ENCODE measurements around the gene TM7SF2.
A peak's percentile ranks its signal among the peaks of the same experiment; 100 is the strongest.

Gene TM7SF2

DNA sequence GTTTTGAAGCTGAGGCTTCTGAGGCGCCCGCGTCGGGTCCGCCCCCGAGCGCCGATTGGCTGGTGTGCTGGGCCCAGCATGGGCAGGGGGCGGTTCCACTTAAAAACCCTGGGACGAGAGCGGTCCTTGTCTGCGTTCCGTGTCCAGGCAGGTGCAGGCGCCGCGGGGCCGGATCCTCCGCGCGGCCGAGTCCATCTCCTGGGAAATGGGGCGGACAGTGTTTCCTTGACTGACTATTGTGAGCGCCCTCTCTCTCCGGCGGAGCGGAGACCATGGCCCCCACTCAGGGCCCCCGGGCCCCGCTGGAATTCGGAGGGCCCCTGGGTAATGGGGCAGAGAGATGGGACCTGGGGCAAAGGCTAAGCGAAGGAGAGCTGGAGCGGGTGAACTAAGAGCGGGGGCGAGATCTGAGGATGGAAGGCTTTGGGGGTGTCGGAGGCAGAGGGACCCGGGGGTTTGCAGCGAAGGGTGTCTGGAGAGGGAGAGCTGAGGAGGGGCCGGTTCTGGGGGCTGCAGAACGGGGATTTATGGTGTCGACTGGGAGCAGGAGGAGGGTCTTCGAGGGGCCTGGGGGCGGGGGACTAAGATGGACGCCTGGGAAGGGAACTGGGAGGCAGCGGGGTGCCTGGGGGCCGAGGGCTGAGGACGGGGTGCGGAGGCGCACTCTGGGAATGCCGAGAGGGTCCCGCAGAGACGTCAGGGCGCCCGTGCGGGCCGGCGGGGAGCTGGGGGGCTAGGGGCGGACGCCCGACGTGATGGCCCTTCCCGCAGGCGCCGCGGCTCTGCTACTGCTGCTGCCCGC is at the start of gene TM7SF2:
TM7SF2 (plus strand) TSS at position 129 of the 802 bp plus-strand sequence; CDS start at position 273, 144 bp downstream.
- intact Hi-C loops (cut with DNase I), result loop anchor here (10.0 kb wide), 1 partner anchor 187 kb away; the partner anchor contains the start of gene PPP2R5B
- DNase-seq, result peak; percentile 95 to 99 (median 98)

- intact Hi-C loops (cut with DNase I), result no loop called here
- DNase-seq, result no peak
Measured at GRCh38 chr11:65063532-65063931, 48.1 kb upstream of the TM7SF2 start.

GRCh38 chr11:65064847-65065240 is 46.8 kb upstream of the TM7SF2 start:
- intact Hi-C loops (cut with DNase I), result no loop called here
- DNase-seq, result no peak

- DNase-seq, result no peak
- intact Hi-C loops (cut with DNase I), result no loop called here
Measured at GRCh38 chr11:65065851-65066250, 45.8 kb upstream of the TM7SF2 start.

DNA sequence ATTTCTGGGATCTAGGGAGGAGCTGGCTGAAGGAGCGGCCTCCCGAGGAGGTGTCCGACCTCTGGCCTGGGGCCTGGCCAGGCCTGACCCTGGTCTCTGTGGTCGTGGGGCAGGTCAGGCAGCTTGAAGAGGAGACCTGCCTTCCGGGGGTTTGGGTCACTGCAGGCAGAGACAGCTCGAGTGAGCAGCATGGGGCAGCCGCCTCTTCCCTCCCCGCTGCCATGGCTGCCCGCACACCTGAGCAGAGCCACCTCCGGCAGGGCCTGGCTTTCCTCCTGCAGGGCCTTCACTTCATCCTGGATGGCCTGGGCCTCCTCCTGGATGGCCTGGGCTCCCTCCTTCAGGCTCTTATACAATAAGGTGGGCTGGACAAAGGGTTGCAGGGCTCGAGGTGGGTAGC is 45.4 kb upstream of the TM7SF2 start:
- no peak for DNase-seq

DNA sequence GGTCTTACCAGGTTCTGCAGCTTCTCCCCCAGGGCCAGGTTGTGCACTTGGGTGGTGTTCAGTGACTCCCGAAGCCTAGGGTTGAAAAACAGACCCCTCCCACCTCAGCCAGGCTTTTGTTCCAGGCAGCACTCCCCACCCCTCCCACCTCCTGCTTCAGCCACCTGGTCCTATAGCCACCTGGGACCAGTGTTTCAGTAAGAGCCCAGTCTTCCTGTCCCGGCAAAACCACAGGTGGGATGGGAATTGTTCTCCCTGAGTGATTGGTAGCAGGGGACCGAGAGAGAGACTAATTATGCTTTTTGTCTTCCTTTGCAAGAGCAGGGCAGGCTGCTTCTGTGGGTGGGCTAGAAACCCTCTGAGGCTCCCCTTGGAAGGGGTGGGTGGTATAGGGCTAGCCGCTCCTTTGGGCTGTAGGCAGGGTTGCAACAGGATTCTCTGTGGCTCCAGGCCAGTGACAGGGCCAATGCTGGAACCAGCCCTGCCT is 44.8 kb upstream of the TM7SF2 start:
- intact Hi-C loops (cut with DNase I), result no loop called here
- DNase-seq, result no peak

More for the DNA sequence above, 45.4 kb upstream of the TM7SF2 start:
- intact Hi-C loops (cut with DNase I), result no loop called here

- intact Hi-C loops (cut with DNase I), result no loop called here
- DNase-seq, result no peak
Measured at GRCh38 chr11:65067446-65067845, 44.2 kb upstream of the TM7SF2 start.

GRCh38 chr11:65069217-65069616 is 42.5 kb upstream of the TM7SF2 start:
- no peak for DNase-seq
- intact Hi-C loops (cut with DNase I), result no loop called here

DNA sequence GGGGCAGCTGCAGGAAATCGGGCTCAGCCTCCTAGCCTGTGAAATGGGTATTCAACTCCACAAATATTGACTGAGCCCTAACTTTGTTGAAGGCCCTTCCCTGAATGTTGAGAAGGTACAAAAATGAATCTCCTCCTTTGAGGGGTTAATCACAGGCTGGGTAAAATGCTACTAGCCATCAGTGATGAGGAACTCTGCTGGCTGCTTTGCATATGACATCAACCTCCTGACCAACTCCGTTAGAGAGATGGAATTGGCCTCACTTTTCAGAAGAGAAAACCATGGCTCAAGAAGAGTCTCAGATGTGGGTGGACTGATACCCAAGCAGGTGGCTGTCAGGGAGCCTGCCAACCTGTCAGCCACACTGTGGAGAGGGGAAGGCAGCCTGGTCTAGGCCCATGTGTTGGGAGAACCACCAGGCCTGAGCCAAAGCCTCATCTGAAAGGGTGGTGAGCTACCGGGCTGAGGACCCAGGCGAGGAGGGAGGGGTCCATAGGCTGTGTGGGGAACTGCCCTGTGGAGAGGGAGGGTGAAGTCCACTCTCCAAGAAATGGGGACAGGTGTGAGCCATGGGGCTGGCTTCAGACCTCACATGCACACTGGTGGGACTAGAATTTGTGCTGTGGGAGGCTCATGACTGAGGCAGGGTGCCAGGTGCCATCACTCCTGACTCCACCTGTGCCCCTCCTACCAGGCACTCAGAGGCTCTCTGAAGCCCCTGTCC is 39.6 kb upstream of the TM7SF2 start:
- intact Hi-C loops (cut with DNase I), result no loop called here
- no peak for DNase-seq

GRCh38 chr11:65072631-65072966 is 39.1 kb upstream of the TM7SF2 start:
- intact Hi-C loops (cut with DNase I), result no loop called here
- no peak for DNase-seq

GRCh38 chr11:65077451-65077850 is 34.2 kb upstream of the TM7SF2 start:
- no peak for DNase-seq
- intact Hi-C loops (cut with DNase I), result no loop called here

- no peak for DNase-seq
- intact Hi-C loops (cut with DNase I), result no loop called here
Measured at GRCh38 chr11:65078151-65078550, 33.5 kb upstream of the TM7SF2 start.

- no peak for DNase-seq
- intact Hi-C loops (cut with DNase I), result no loop called here
Measured at GRCh38 chr11:65078786-65079342, 32.8 kb upstream of the TM7SF2 start.

DNA sequence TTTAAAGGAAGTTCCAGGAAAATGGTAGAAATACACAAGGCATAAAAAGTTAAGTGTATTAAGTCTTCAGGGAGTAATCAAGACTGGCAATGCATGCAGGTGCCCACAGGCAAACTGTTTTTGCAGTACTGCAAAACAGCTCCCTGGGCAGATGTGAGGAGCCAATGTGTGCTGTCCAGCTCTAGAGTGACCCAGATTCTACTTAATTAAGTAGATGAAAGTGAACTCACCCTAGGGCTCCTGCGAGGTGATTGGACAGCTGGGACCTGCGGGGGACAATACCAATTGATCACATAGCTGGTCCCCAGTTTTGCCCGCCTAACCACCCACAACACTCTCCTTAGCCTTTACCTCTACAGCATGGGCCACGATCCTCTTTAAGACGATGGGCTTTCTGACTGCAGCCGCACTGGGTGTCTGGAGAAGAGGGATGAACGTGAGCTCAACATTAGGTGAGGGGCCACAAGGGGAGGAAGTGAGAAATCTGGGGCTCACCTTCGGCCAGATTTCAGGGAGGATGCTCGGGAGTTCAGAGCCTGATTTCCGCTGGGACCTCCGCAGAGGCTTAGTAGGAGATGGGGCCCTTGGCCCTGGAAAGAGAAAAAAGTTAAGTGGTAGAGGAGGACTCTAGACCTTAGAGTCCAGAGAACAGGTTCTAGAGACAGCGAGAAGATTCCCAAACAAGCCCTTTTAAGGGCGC is 28.4 kb upstream of the TM7SF2 start:
- no peak for DNase-seq
- intact Hi-C loops (cut with DNase I), result no loop called here

DNA sequence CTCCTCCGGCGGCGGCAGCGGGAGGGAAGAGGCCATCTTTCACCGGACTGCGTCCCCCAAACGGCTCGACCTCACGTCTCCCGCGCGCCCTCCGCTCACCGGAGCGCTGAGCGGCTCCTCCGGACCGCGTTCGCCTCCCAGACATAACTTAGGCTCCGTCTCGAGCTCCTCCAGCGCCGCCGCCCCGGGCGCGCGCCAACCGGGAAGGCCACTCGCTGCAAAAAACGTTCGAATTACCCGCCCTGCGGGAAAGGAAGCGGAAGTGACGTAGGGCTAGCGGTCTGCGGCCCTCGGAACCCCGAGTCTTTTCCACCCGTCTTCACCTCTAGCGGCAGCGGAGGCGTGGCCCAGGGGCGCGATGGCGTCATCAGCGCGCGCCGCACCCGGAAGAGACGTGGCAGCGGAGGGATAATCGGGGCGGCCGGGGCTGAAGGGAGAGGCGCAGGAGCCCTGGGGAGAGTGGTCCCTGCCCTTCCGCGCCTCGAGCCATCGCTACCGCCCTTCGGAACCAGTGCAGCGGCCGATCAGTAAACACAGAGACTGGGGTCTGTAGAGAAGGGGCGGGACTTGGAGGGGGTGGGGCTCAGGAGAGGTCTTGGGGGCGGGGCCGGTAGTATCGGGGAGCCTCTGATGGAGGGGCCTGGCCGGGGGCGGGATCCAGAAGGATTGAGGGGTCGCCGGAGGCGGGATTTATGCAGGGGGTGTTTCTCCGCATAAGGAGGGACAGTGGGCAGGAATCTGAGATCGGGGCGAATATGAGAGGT is 27.7 kb upstream of the TM7SF2 start, which contains the start of the genes CDCA5 and ZFPL1:
CDCA5 (minus strand) TSS at position 207 of the 764 bp plus-strand sequence; CDS start at position 145, 62 bp downstream.
ZFPL1 (plus strand) TSS at position 389 of the 764 bp plus-strand sequence. CDS start 477 bp downstream, outside the sequence.
- DNase-seq, result peak; percentile 93 to 99 (median 98)
- intact Hi-C loops (cut with DNase I), result loop anchor here (1.0 to 2.0 kb wide), 2 partner anchors 12 to 33 kb away; partner anchors contain the start of genes VPS51 and ZNHIT2

DNA sequence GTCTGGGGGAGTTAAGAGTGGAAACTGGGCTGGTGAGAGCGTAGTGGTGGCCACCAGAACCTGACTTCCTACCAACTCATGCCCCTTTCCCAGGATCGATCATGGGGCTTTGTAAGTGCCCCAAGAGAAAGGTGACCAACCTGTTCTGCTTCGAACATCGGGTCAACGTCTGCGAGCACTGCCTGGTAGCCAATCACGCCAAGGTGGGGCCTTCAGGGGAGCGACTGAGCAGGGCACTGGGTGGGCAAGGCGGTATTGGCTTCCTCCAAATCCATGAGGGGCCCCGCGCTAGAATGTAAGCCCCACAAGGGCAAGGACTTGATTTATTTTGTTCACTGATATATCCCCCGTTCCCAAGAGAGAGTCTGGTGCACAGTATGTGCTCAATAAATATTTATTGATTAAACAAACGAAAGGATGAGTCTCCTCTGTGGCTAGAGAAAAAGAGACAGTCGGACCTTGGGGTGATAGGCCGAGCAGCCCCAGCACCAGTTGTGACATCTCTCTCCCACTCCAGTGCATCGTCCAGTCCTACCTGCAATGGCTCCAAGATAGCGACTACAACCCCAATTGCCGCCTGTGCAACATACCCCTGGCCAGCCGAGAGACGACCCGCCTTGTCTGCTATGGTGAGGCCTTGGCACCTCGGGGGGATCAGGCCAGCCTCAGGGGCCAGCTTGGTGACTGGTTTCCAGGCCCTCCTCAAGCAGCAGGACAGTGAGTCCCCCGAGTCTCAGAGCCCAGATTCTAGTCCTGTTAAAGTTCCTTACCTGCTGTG is 26.9 kb upstream of the TM7SF2 start:
- intact Hi-C loops (cut with DNase I), result loop anchor here (1.0 to 2.0 kb wide), 2 partner anchors 12 to 32 kb away; partner anchors contain the start of genes VPS51 and ZNHIT2
- no peak for DNase-seq

- DNase-seq, result no peak
- intact Hi-C loops (cut with DNase I), result loop anchor here (2.0 kb wide), 1 partner anchor 31 kb away; the partner anchor contains the start of gene ZNHIT2
Measured at GRCh38 chr11:65085446-65085845, 26.2 kb upstream of the TM7SF2 start.

All from head of caudate nucleus (tissue), 42 donors.